Fibroblast of skin of right quadriceps (primary cell): ENCODE measurements around the gene DCST1.

Source experiments
- DNase-seq: peaks from one replicate; pipeline ENCODE4 v3.0.0-alpha.2; 2013

The DCST1 gene

GRCh38 chr1:155014709-155015508 is 18.7 kb upstream of the DCST1 start:
- no peak for DNase-seq

GRCh38 chr1:155015527-155016230 is 17.9 kb upstream of the DCST1 start:
- no peak for DNase-seq

GRCh38 chr1:155016231-155016831 is 17.3 kb upstream of the DCST1 start:
- DNase-seq: no peak

- peak; percentile 86 for DNase-seq
Measured at GRCh38 chr1:155017041-155017945, 16.3 kb upstream of the DCST1 start.

- DNase-seq: no peak
Measured at GRCh38 chr1:155017946-155018316, 15.7 kb upstream of the DCST1 start.

GRCh38 chr1:155018617-155019348 is 14.8 kb upstream of the DCST1 start:
- no peak for DNase-seq

GRCh38 chr1:155019377-155020245 is 14.0 kb upstream of the DCST1 start:
- no peak for DNase-seq

GRCh38 chr1:155022136-155022926 is 11.3 kb upstream of the DCST1 start:
- DNase-seq: no peak

- no peak for DNase-seq
Measured at GRCh38 chr1:155022927-155023236, 10.7 kb upstream of the DCST1 start.

GRCh38 chr1:155023627-155024026 is 10.0 kb upstream of the DCST1 start:
- no peak for DNase-seq

- DNase-seq: no peak
Measured at GRCh38 chr1:155024315-155024714, 9.3 kb upstream of the DCST1 start.

- no peak for DNase-seq
Measured at GRCh38 chr1:155026154-155026553, 7.5 kb upstream of the DCST1 start.

GRCh38 chr1:155026588-155026987 is 7.0 kb upstream of the DCST1 start:
- no peak for DNase-seq

GRCh38 chr1:155029513-155030242 is 3.9 kb upstream of the DCST1 start:
- DNase-seq: no peak

GRCh38 chr1:155030243-155030795 is 3.3 kb upstream of the DCST1 start:
- no peak for DNase-seq

GRCh38 chr1:155030899-155031298 is 2.7 kb upstream of the DCST1 start:
- no peak for DNase-seq

GRCh38 chr1:155032886-155033285 is 738 bp upstream of the DCST1 start:
- no peak for DNase-seq

GRCh38 chr1:155034318-155035208 is 939 bp downstream of the DCST1 start:
- DNase-seq: no peak
